ENCODE results near the gene PRELID1. TPM values are rescaled to one million over a fixed set of nuclear protein-coding genes. Genes with fewer than 3 reads are reported as not detected.

Gene PRELID1
- total RNA-seq, 1 donor from 2014 or later, result 141 TPM

DNA sequence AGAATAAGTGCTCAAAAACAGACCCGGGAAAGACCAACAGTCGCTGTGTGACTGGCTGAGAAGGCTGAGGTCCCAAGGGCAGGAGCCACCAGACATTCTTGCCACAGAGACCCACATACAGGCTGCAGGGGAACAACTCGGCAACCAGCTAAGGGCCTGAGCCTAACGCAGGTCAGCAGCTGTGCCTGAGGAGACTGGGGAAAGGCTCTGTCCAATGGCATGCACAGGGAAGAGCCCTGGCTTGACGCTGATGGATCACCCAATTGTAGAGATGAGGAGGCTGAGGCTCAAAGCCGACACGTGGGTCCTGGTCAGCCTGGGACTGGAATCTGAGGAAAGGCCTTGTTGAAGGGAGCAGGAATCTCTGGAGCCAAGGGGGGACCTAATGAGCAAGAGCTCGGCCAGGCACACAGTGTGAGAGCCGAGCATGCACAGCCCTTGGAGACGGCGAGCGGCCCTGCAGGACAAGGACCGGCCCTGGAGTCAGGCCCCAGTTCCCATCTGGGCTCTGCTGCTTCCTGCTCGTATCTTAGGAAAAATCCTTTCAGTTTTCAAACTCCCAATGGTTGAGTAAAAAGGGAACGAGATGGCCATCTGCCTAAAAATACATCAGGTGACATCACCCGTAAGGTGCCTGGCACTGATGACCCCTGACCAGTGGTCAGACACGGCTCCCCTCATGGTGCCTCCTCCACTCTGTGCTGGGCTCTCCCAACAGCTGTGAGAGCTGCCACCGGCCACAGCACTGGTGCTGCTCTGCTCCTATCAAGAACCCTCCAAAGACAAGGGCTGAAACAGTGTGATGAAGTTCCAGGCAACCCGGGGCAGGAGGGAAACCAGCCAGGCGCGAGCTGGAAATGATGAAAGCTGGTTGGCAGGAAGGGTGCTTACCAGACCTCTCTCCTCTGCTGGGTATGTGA lies 31.4 kb downstream of the PRELID1 start:
- CTCF ChIA-PET, result interaction anchor here (1.2 kb wide), 1 partner anchor 17 kb away, joined by 3 read pairs; no protein-coding TSS in a partner anchor
- DNase-seq (no peak), ATAC-seq (ENCODE audit: low read depth) (no peak)
- Mint-ChIP-seq H3K27me3 (no peaks in the 10 kb centered on the region), H3K4me1 (peaks cover 26% of the 10 kb centered on the region), H3K36me3 (ENCODE audit: low read depth) (peaks cover 90% of the 10 kb centered on the region), H3K4me3 (no peak overlapping the region), H3K9me3 (no peaks in the 10 kb centered on the region), H3K27ac (no peak overlapping the region)
- intact Hi-C loops (cut with micrococcal nuclease), result no loop called here
- TF ChIP-seq, protein P1, sequence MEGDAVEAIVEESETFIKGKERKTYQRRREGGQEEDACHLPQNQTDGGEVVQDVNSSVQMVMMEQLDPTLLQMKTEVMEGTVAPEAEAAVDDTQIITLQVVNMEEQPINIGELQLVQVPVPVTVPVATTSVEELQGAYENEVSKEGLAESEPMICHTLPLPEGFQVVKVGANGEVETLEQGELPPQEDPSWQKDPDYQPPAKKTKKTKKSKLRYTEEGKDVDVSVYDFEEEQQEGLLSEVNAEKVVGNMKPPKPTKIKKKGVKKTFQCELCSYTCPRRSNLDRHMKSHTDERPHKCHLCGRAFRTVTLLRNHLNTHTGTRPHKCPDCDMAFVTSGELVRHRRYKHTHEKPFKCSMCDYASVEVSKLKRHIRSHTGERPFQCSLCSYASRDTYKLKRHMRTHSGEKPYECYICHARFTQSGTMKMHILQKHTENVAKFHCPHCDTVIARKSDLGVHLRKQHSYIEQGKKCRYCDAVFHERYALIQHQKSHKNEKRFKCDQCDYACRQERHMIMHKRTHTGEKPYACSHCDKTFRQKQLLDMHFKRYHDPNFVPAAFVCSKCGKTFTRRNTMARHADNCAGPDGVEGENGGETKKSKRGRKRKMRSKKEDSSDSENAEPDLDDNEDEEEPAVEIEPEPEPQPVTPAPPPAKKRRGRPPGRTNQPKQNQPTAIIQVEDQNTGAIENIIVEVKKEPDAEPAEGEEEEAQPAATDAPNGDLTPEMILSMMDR (IDR thresholded peaks at IDR 0.05), result no peak
- POLR2A ChIA-PET, result interaction anchor here (0.7 kb wide), 1 partner anchor 14 kb away, joined by 3 read pairs; no protein-coding TSS in a partner anchor

DNA sequence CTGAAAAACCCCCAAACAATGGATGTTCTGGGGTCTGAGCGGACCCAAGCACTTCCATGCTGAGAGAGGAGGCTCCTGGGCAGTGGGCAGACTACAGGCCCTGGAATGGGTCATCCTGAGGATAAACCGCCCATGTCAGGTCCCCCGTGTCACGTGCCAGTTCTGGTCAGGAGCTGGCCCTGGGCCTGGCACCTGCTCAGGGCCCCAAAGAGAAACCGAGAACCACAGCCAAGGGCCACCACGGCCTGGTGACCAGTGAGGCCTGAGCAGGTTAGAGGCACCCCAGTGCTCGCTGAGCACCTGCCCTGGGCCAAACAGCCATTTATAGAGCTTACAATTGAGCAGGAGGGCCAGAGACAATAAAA lies 32.1 kb downstream of the PRELID1 start:
- POLR2A ChIA-PET, result interaction anchor here (0.6 kb wide), 1 partner anchor 161 kb away, joined by 6 read pairs; no protein-coding TSS in a partner anchor
- no peak for DNase-seq
- H3K36me3 Mint-ChIP-seq (ENCODE audit: low read depth), result peaks cover 87% of the 10 kb centered on the region
- CTCF ChIA-PET, result interaction anchor here (1.2 kb wide), 1 partner anchor 18 kb away, joined by 3 read pairs; no protein-coding TSS in a partner anchor
- H3K4me3 Mint-ChIP-seq, result no peak overlapping the region
- peaks cover 20% of the 10 kb centered on the region for H3K4me1 Mint-ChIP-seq
- ATAC-seq (ENCODE audit: low read depth), result no peak
- H3K9me3 Mint-ChIP-seq, result no peaks in the 10 kb centered on the region
- TF ChIP-seq, protein P1 (IDR thresholded peaks at IDR 0.05), result no peak
- H3K27me3 Mint-ChIP-seq, result no peaks in the 10 kb centered on the region
- intact Hi-C loops (cut with micrococcal nuclease), result loop anchor here (2.0 kb wide), 1 partner anchor 17 kb away; no protein-coding TSS in a partner anchor
- H3K27ac Mint-ChIP-seq, result no peak overlapping the region

DNA sequence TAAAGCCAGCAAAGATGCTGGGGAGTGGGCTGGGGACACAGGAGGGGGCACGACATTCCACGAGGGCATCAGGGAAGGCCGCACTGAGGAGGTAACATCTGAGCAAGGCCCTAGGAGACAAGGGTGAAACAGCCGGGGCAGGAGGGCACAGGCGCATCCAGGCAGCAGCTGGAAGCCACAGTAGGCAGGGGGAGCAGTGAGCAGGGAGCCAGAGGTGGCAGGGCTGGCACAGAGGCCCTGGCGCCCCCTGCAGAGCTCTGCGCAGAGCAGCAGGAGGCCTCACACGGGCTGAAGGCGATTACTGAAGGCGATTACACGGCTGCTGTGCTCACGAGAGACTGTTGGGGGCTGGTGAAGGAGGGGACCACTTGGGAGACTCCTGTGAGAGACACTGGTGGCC lies 32.5 kb downstream of the PRELID1 start:
- ATAC-seq (ENCODE audit: low read depth) (peak; percentile 62), DNase-seq (no peak)
- peaks cover 16% of the 10 kb centered on the region for H3K4me1 Mint-ChIP-seq
- no peaks in the 10 kb centered on the region for H3K9me3 Mint-ChIP-seq
- H3K4me3 Mint-ChIP-seq, result no peak overlapping the region
- TF ChIP-seq, protein P1 (IDR thresholded peaks at IDR 0.05), result no peak
- no peak overlapping the region for H3K27ac Mint-ChIP-seq
- H3K36me3 Mint-ChIP-seq (ENCODE audit: low read depth), result peaks cover 84% of the 10 kb centered on the region
- intact Hi-C loops (cut with micrococcal nuclease), result loop anchor here (2.0 kb wide), 1 partner anchor 17 kb away; no protein-coding TSS in a partner anchor
- ChIA-PET CTCF (interaction anchor here (1.2 kb wide), 1 partner anchor 18 kb away, joined by 3 read pairs; no protein-coding TSS in a partner anchor), POLR2A (interaction anchor here (0.6 kb wide), 1 partner anchor 161 kb away, joined by 6 read pairs; no protein-coding TSS in a partner anchor)
- H3K27me3 Mint-ChIP-seq, result no peaks in the 10 kb centered on the region

DNA sequence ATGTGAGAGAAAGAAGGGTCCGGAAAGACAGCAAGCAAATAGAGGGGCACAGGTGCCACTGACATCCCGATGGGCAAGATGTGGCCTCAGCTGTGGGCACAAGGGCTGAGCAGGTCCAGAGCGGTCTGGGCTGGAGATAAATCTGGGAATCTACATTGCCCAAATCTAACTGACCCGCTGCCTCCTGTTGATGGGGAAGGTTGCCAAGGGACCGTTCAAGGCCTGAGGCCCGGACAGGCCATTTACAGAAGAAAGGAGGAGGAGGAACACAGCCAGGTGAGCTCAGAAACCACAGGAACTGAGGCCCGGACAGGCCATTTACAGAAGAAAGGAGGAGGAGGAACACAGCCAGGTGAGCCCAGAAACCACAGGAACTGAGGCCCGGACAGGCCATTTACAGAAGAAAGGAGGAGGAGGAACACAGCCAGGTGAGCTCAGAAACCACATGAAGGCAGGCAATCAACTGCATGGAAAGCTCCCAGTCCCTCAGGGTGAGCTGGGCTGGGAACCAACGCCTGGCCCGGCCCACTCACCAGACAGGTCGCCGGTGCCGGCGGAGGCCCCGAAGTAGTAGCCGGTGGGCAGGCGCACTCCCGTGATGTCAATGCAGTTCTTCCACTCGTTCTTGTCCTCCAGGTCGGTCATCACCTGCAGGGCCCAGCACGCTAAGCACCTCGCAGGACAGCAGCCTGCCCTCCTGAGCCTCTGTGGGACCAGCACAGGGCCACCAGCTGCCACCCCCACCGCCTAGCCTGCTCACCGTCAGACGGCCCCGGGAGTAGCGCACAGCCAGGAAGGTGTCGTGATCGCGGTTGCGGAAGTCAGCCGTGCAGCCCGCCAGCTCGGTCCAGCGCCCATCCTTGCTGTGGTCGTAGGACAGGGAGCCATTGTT lies 33.2 kb downstream of the PRELID1 start:
- H3K4me3 Mint-ChIP-seq, result no peak overlapping the region
- POLR2A ChIA-PET, result interaction anchor here (0.5 kb wide), 1 partner anchor 37 kb away, joined by 3 read pairs; no protein-coding TSS in a partner anchor
- TF ChIP-seq, protein P1 (IDR thresholded peaks at IDR 0.05), result no peak
- peaks cover 85% of the 10 kb centered on the region for H3K36me3 Mint-ChIP-seq (ENCODE audit: low read depth)
- ATAC-seq (ENCODE audit: low read depth), result no peak
- no peak overlapping the region for H3K27ac Mint-ChIP-seq
- H3K9me3 Mint-ChIP-seq, result no peaks in the 10 kb centered on the region
- no peaks in the 10 kb centered on the region for H3K27me3 Mint-ChIP-seq
- CTCF ChIA-PET, result no interaction called here
- DNase-seq, result no peak
- H3K4me1 Mint-ChIP-seq, result peaks cover 9% of the 10 kb centered on the region
- intact Hi-C loops (cut with micrococcal nuclease), result loop anchor here (2.0 kb wide), 1 partner anchor 18 kb away; no protein-coding TSS in a partner anchor

Data from activated B cell treated with CpG ODN at 0.5 μM for 24 hours (primary cell).